Caki2 (cell line): ENCODE measurements around the gene OR2Z1. TPM values are rescaled to one million over a fixed set of nuclear protein-coding genes. Genes with fewer than 3 reads are reported as not detected.

Source experiments
- total RNA-seq: library from RNA; depleted of rRNA; stranded (reverse); fragments of >200 nt; shearing (Covaris generic); gene quantifications from 2 replicates; pipeline ENCODE4 v1.2.3, GENCODE V29; 2014; ENCODE audit warnings: low replicate concordance; rRNA removed

OR2Z1 gene
- total RNA-seq, 1 experiment from 2014 or later: not detected

Other genes with a start within 250 kb of the OR2Z1 start
- not detected in 2 replicates for gene PRAM1, start 219.0 kb upstream of the OR2Z1 start, total RNA-seq
- gene ZNF414, start 207.5 kb upstream of the OR2Z1 start, total RNA-seq: 0.81 TPM in 1 of 2 replicates, not detected in the other
- 0.03 and 0.52 TPM in 2 replicates for gene MYO1F, start 144.2 kb upstream of the OR2Z1 start, total RNA-seq
- 1.2 and 4.8 TPM in 2 replicates for gene ADAMTS10, start 110.9 kb upstream of the OR2Z1 start, total RNA-seq
- not detected in 2 replicates for gene NFILZ, start 91.0 kb upstream of the OR2Z1 start, total RNA-seq
- gene ACTL9, start 22.8 kb upstream of the OR2Z1 start, total RNA-seq: not detected in 2 replicates
- gene ZNF558, start 110.7 kb downstream of the OR2Z1 start, total RNA-seq: 9.1 and 21.9 TPM in 2 replicates
- gene MBD3L1, start 110.7 kb downstream of the OR2Z1 start, total RNA-seq: not detected in 2 replicates